Activated CD4-positive, alpha-beta T cell treated with anti-CD3 and anti-CD28 coated beads for 36 hours (primary cell): Measurements from ENCODE around the gene SNAI3. TPM values are rescaled to one million over a fixed set of nuclear protein-coding genes. Genes with fewer than 3 reads are reported as not detected.
A peak's percentile ranks its signal among the peaks of the same experiment; 100 is the strongest.

Source experiments
- ATAC-seq: fragments of 200-7000 bp; cut with Tn5 transposase; one replicate; pipeline ENCODE4 v1.10.0; 2021; ENCODE audit warnings: mild to moderate bottlenecking, moderate library complexity
- CTCF ChIA-PET: fragments of 350-600 bp; sonication (Branson Sonifier 250); formaldehyde crosslinking; loops from one replicate; lab custom pipeline; 2021; ENCODE audit warnings: antibody characterized with exemption; lab: Charles Lee
- POLR2A ChIA-PET: fragments of 350-600 bp; sonication (Branson Sonifier 250); formaldehyde crosslinking; loops from one replicate; lab custom pipeline; 2021; ENCODE audit warnings: antibody characterized with exemption, inconsistent platforms; lab: Charles Lee
- DNase-seq: peaks from one replicate; pipeline ENCODE4 v3.0.0-alpha.2; 2020
- H3K27ac Mint-ChIP-seq: one replicate; pipeline ENCODE4 v1.8.0; 2021; ENCODE audit warnings: mixed read lengths
- H3K27me3 Mint-ChIP-seq: one replicate; pipeline ENCODE4 v1.8.0; 2021; ENCODE audit warnings: mixed read lengths
- H3K36me3 Mint-ChIP-seq: one replicate; pipeline ENCODE4 v1.8.0; 2021; ENCODE audit warnings: low read depth, mixed read lengths
- H3K4me1 Mint-ChIP-seq: one replicate; pipeline ENCODE4 v1.8.0; 2021; ENCODE audit warnings: mixed read lengths
- H3K4me3 Mint-ChIP-seq: one replicate; pipeline ENCODE4 v1.8.0; 2021; ENCODE audit warnings: mild to moderate bottlenecking, moderate library complexity, mixed read lengths
- H3K9me3 Mint-ChIP-seq: one replicate; pipeline ENCODE4 v1.8.0; 2021; ENCODE audit warnings: low read depth, mixed read lengths
- intact Hi-C, 2 experiments: fragments of 100-400 bp; cut with DNase I in 1 of 2; cut with micrococcal nuclease in 1 of 2; formaldehyde crosslinking; loops; one replicate each; pipeline versions ENCODE4 v1.14.2 to v1.15.1; 2022 to 2024; cut with DNase I, micrococcal nuclease
- total RNA-seq, 2 experiments: library from RNA; stranded (reverse); gene quantifications; one replicate each; pipeline ENCODE4 v1.2.3, GENCODE V29; 2021

Gene SNAI3
- total RNA-seq, 2 experiments from 2014 or later = 3.6 to 4.1 TPM

- DNase-seq (peak; percentile 74), ATAC-seq (peak; percentile 30)
- Mint-ChIP-seq H3K4me1 (peaks cover 40% of the 10 kb centered on the region), H3K36me3 (peaks cover 19% of the 10 kb centered on the region), H3K27me3 (peaks cover 16% of the 10 kb centered on the region), H3K4me3 (peak overlapping the region; percentile 56), H3K27ac (no peak overlapping the region), H3K9me3 (no peaks in the 10 kb centered on the region)
- intact Hi-C loops = loop anchor here (1.0 to 10.0 kb wide), 6 partner anchors 16 to 150 kb away; partner anchors contain the start of genes CYBA (in 2 of the 2), MVD (in 1 of the 2), PIEZO1 (in 1 of the 2) and SNAI3 (in 1 of the 2)
- CTCF ChIA-PET = interaction anchor here (0.6 kb wide), 1 partner anchor 138 kb away, joined by 3 read pairs; no protein-coding TSS in a partner anchor
- POLR2A ChIA-PET = no interaction called here
Measured at GRCh38 chr16:88634141-88634993, 51.9 kb downstream of the SNAI3 start.

GRCh38 chr16:88633684-88634140 is 52.6 kb downstream of the SNAI3 start:
- ChIA-PET POLR2A (no interaction called here), CTCF (interaction anchor here (0.6 to 1.3 kb wide), 4 partner anchors 84 to 176 kb away, joined by 3 read pairs; no protein-coding TSS in a partner anchor)
- peak; percentile 81 for DNase-seq
- Mint-ChIP-seq H3K27me3 (peaks cover 16% of the 10 kb centered on the region), H3K27ac (no peak overlapping the region), H3K36me3 (peaks cover 23% of the 10 kb centered on the region), H3K4me3 (peak overlapping the region; percentile 56), H3K4me1 (peaks cover 38% of the 10 kb centered on the region), H3K9me3 (no peaks in the 10 kb centered on the region)
- ATAC-seq = peak; percentile 53
- intact Hi-C loops = loop anchor here (1.0 to 10.0 kb wide), 7 partner anchors 17 to 151 kb away; partner anchors contain the start of genes CYBA (in 2 of the 2), MVD (in 1 of the 2), PIEZO1 (in 1 of the 2) and SNAI3 (in 1 of the 2)

- ChIA-PET POLR2A (interaction anchor here (0.6 kb wide), 1 partner anchor 1082 kb away, joined by 3 read pairs; no protein-coding TSS in a partner anchor), CTCF (interaction anchor here (1.1 to 1.3 kb wide), 2 partner anchors 36 to 82 kb away, joined by 3 read pairs; no protein-coding TSS in a partner anchor)
- no peak for ATAC-seq
- peaks cover 28% of the 10 kb centered on the region for H3K4me1 Mint-ChIP-seq
- no peak for DNase-seq
- H3K4me3 Mint-ChIP-seq = no peak overlapping the region
- H3K36me3 Mint-ChIP-seq = peaks cover 25% of the 10 kb centered on the region
- H3K27ac Mint-ChIP-seq = no peak overlapping the region
- intact Hi-C loops = loop anchor here (2.0 to 10.0 kb wide), 2 partner anchors 62 to 152 kb away; partner anchors contain the start of genes PIEZO1 (in 1 of the 2) and ZC3H18 (in 1 of the 2)
- no peaks in the 10 kb centered on the region for H3K9me3 Mint-ChIP-seq
- peaks cover 9% of the 10 kb centered on the region for H3K27me3 Mint-ChIP-seq
Measured at GRCh38 chr16:88632587-88632930, 53.7 kb downstream of the SNAI3 start.

- peaks cover 5% of the 10 kb centered on the region for H3K27me3 Mint-ChIP-seq
- H3K9me3 Mint-ChIP-seq = no peaks in the 10 kb centered on the region
- ChIA-PET POLR2A (interaction anchor here (0.6 kb wide), 1 partner anchor 1082 kb away, joined by 3 read pairs; no protein-coding TSS in a partner anchor), CTCF (interaction anchor here (1.1 kb wide), 1 partner anchor 35 kb away, joined by 3 read pairs; no protein-coding TSS in a partner anchor)
- no peak overlapping the region for H3K27ac Mint-ChIP-seq
- DNase-seq = no peak
- peaks cover 27% of the 10 kb centered on the region for H3K36me3 Mint-ChIP-seq
- no peak overlapping the region for H3K4me3 Mint-ChIP-seq
- no peak for ATAC-seq
- H3K4me1 Mint-ChIP-seq = peaks cover 23% of the 10 kb centered on the region
- intact Hi-C loops = loop anchor here (2.0 to 10.0 kb wide), 2 partner anchors 61 to 153 kb away; partner anchors contain the start of genes PIEZO1 (in 1 of the 2) and ZC3H18 (in 1 of the 2)
Measured at GRCh38 chr16:88631920-88632586, 54.3 kb downstream of the SNAI3 start.

GRCh38 chr16:88631384-88631783 is 54.9 kb downstream of the SNAI3 start:
- intact Hi-C loops = loop anchor here in 1 of 2 experiments (10.0 kb wide), 1 partner anchor 153 kb away; the partner anchor contains the start of gene PIEZO1
- ATAC-seq (no peak), DNase-seq (no peak)
- Mint-ChIP-seq H3K36me3 (peaks cover 32% of the 10 kb centered on the region), H3K9me3 (no peaks in the 10 kb centered on the region), H3K4me1 (peaks cover 21% of the 10 kb centered on the region), H3K27me3 (peaks cover 5% of the 10 kb centered on the region), H3K27ac (no peak overlapping the region), H3K4me3 (no peak overlapping the region)
- CTCF ChIA-PET = interaction anchor here (1.1 kb wide), 1 partner anchor 35 kb away, joined by 3 read pairs; no protein-coding TSS in a partner anchor
- POLR2A ChIA-PET = no interaction called here

GRCh38 chr16:88630941-88631340 is 55.4 kb downstream of the SNAI3 start:
- Mint-ChIP-seq H3K4me1 (peaks cover 18% of the 10 kb centered on the region), H3K9me3 (no peaks in the 10 kb centered on the region), H3K4me3 (no peak overlapping the region), H3K27ac (no peak overlapping the region), H3K36me3 (peaks cover 35% of the 10 kb centered on the region), H3K27me3 (peaks cover 4% of the 10 kb centered on the region)
- ChIA-PET CTCF (no interaction called here), POLR2A (no interaction called here)
- intact Hi-C loops = loop anchor here in 1 of 2 experiments (10.0 kb wide), 1 partner anchor 154 kb away; the partner anchor contains the start of gene PIEZO1
- no peak for DNase-seq
- no peak for ATAC-seq

GRCh38 chr16:88630433-88630832 is 55.9 kb downstream of the SNAI3 start:
- Mint-ChIP-seq H3K9me3 (no peaks in the 10 kb centered on the region), H3K36me3 (peaks cover 37% of the 10 kb centered on the region), H3K4me1 (peaks cover 19% of the 10 kb centered on the region), H3K4me3 (no peak overlapping the region), H3K27ac (no peak overlapping the region), H3K27me3 (peaks cover 3% of the 10 kb centered on the region)
- ChIA-PET CTCF (no interaction called here), POLR2A (no interaction called here)
- intact Hi-C loops = loop anchor here in 1 of 2 experiments (10.0 kb wide), 1 partner anchor 154 kb away; the partner anchor contains the start of gene PIEZO1
- no peak for ATAC-seq
- DNase-seq = no peak

GRCh38 chr16:88629835-88630234 is 56.5 kb downstream of the SNAI3 start:
- H3K9me3 Mint-ChIP-seq = no peaks in the 10 kb centered on the region
- no peak overlapping the region for H3K4me3 Mint-ChIP-seq
- no peak overlapping the region for H3K27ac Mint-ChIP-seq
- H3K27me3 Mint-ChIP-seq = no peaks in the 10 kb centered on the region
- DNase-seq (no peak), ATAC-seq (no peak)
- peaks cover 37% of the 10 kb centered on the region for H3K36me3 Mint-ChIP-seq
- peaks cover 18% of the 10 kb centered on the region for H3K4me1 Mint-ChIP-seq
- CTCF ChIA-PET = no interaction called here
- intact Hi-C loops = loop anchor here in 1 of 2 experiments (10.0 kb wide), 1 partner anchor 155 kb away; the partner anchor contains the start of gene PIEZO1
- POLR2A ChIA-PET = no interaction called here

- intact Hi-C loops = no loop called here
- no peaks in the 10 kb centered on the region for H3K9me3 Mint-ChIP-seq
- H3K27me3 Mint-ChIP-seq = no peaks in the 10 kb centered on the region
- H3K4me1 Mint-ChIP-seq = peaks cover 13% of the 10 kb centered on the region
- ChIA-PET CTCF (no interaction called here), POLR2A (no interaction called here)
- DNase-seq (peak; percentile 45), ATAC-seq (no peak)
- no peak overlapping the region for H3K27ac Mint-ChIP-seq
- peaks cover 41% of the 10 kb centered on the region for H3K36me3 Mint-ChIP-seq
- H3K4me3 Mint-ChIP-seq = no peak overlapping the region
Measured at GRCh38 chr16:88628512-88628974, 57.8 kb downstream of the SNAI3 start.
